HEK293 (cell line): ENCODE results near the gene CHRNA7.

Source experiments
- ZNF48 ChIP-seq: fragments of 450-650 bp; formaldehyde crosslinking; IDR thresholded peaks from 2 replicates; pipeline ENCODE4 v1.5.1; 2016; ENCODE audit warnings: missing biosample characterization, missing genetic modification characterization
- ZNF677 ChIP-seq: fragments of 450-650 bp; IDR thresholded peaks from 2 replicates; pipeline ENCODE4 v1.5.0; 2018; ENCODE audit warnings: missing biosample characterization, mild to moderate bottlenecking, missing genetic modification characterization, moderate library complexity

DNA sequence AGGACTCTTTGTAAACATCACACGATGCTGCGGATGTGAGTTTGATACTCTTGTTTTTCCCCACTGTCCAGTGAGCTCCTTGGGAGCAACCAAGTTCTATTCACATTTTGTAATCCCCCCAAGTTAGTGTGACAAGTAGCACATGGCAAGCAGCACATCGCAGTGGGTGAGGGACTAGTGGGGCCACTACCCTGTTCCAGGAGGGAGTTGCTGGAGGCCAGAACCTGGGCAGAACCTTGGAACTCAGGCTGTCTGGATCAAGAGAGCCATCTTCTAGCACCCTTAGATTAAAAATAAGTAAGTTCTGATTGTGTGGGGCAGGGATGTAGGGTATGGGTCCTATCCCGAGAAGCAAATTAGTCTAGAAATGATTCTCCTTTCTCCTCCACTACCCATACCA is 91.7 kb downstream of the CHRNA7 start:
- TF ChIP-seq ZNF48 (no peak), ZNF677 (tag by site-specific recombination) (no peak)
